Measurements from ENCODE around the gene SLC37A1.

- no peak for TF ChIP-seq EZH2phosphoT487 (IDR thresholded peaks at IDR 0.05; ENCODE audit: borderline replicate concordance)
- TF ChIP-seq, protein P1, sequence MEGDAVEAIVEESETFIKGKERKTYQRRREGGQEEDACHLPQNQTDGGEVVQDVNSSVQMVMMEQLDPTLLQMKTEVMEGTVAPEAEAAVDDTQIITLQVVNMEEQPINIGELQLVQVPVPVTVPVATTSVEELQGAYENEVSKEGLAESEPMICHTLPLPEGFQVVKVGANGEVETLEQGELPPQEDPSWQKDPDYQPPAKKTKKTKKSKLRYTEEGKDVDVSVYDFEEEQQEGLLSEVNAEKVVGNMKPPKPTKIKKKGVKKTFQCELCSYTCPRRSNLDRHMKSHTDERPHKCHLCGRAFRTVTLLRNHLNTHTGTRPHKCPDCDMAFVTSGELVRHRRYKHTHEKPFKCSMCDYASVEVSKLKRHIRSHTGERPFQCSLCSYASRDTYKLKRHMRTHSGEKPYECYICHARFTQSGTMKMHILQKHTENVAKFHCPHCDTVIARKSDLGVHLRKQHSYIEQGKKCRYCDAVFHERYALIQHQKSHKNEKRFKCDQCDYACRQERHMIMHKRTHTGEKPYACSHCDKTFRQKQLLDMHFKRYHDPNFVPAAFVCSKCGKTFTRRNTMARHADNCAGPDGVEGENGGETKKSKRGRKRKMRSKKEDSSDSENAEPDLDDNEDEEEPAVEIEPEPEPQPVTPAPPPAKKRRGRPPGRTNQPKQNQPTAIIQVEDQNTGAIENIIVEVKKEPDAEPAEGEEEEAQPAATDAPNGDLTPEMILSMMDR (conservative IDR thresholded peaks at IDR 0.05; ENCODE audit: low read length) = no peak
These were observed 32.1 kb downstream of the SLC37A1 start for GRCh38 chr21:42545745-42546144.

Data from Loucy (cell line).